Activated CD8-positive, alpha-beta T cell treated with anti-CD3 and anti-CD28 coated beads for 36 hours (primary cell): ENCODE results near the gene FCN3. TPM values are rescaled to one million over a fixed set of nuclear protein-coding genes. Genes with fewer than 3 reads are reported as not detected.

Experiments used
- ATAC-seq: fragments of 200-7000 bp; cut with Tn5 transposase; one replicate; pipeline ENCODE4 v1.10.0; 2021; ENCODE audit warnings: mild to moderate bottlenecking, moderate library complexity
- CTCF ChIA-PET: fragments of 350-600 bp; sonication (Branson Sonifier 250); formaldehyde crosslinking; loops from one replicate; lab custom pipeline; 2021; ENCODE audit warnings: antibody characterized with exemption; lab: Charles Lee
- POLR2A ChIA-PET: fragments of 350-600 bp; sonication (Branson Sonifier 250); formaldehyde crosslinking; loops from one replicate; lab custom pipeline; 2021; ENCODE audit warnings: antibody characterized with exemption; lab: Charles Lee
- DNase-seq: peaks from one replicate; pipeline ENCODE4 v3.0.0-alpha.2; 2020
- H3K27ac Mint-ChIP-seq: one replicate; pipeline ENCODE4 v1.8.0; 2021; ENCODE audit warnings: mild to moderate bottlenecking, mixed read lengths
- H3K27me3 Mint-ChIP-seq: one replicate; pipeline ENCODE4 v1.8.0; 2021; ENCODE audit warnings: mixed read lengths
- H3K36me3 Mint-ChIP-seq: one replicate; pipeline ENCODE4 v1.8.0; 2021; ENCODE audit warnings: low read depth, mixed read lengths
- H3K4me1 Mint-ChIP-seq: one replicate; pipeline ENCODE4 v1.8.0; 2021; ENCODE audit warnings: low read depth, mixed read lengths
- H3K4me3 Mint-ChIP-seq: one replicate; pipeline ENCODE4 v1.8.0; 2021; ENCODE audit warnings: mild to moderate bottlenecking, moderate library complexity, mixed read lengths
- H3K9me3 Mint-ChIP-seq: one replicate; pipeline ENCODE4 v1.8.0; 2021; ENCODE audit warnings: mixed read lengths
- intact Hi-C: fragments of 100-400 bp; cut with micrococcal nuclease; formaldehyde crosslinking; loops from one replicate; pipeline ENCODE4 v1.10.0; 2022
- total RNA-seq, 2 experiments: library from RNA; stranded (reverse); gene quantifications; one replicate each; pipeline ENCODE4 v1.2.3, GENCODE V29; 2021
- TF ChIP-seq, protein P1 (sequence below): fragments of 200-600 bp; IDR thresholded peaks from one replicate; pipeline ENCODE4 v1.8.0; 2022; ENCODE audit warnings: antibody characterized with exemption, mild to moderate bottlenecking

Gene FCN3
- total RNA-seq, 2 experiments from 2014 or later = not detected

DNA sequence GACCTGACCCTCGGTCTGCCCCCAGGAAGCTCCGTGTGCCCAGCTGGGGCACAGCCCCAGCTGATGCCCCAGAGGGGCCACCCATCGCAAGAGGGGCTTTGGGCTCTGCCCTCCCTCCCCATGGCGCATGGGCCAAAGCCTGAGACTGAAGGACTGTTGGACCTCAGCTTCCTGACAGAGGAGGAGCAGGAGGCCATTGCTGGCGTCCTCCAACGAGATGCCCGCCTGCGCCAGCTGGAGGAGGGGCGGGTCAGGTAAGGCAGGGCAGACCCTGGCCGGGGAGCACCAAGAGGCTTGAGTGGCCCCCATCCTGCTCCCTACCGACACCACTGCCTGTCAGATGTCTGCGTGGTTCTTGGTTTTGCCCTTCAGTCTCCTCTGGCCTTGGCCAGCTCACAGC lies 29.4 kb downstream of the FCN3 start:
- H3K27me3 Mint-ChIP-seq = no peaks in the 10 kb centered on the region
- ChIA-PET CTCF (interaction anchor here (0.7 to 8.1 kb wide), 5 partner anchors 11 to 49 kb away, joined by 3 to 91 read pairs (median 13); no protein-coding TSS in a partner anchor), POLR2A (interaction anchor here (6.1 kb wide), 1 partner anchor 10 kb away, joined by 61 read pairs; no protein-coding TSS in a partner anchor)
- intact Hi-C loops = loop anchor here (10.0 kb wide), 1 partner anchor 50 kb away; the partner anchor contains the start of gene GPR3
- H3K4me1 Mint-ChIP-seq = peaks cover 40% of the 10 kb centered on the region
- ATAC-seq = no peak
- peaks cover 24% of the 10 kb centered on the region for H3K36me3 Mint-ChIP-seq
- DNase-seq = no peak
- TF ChIP-seq, protein P1, sequence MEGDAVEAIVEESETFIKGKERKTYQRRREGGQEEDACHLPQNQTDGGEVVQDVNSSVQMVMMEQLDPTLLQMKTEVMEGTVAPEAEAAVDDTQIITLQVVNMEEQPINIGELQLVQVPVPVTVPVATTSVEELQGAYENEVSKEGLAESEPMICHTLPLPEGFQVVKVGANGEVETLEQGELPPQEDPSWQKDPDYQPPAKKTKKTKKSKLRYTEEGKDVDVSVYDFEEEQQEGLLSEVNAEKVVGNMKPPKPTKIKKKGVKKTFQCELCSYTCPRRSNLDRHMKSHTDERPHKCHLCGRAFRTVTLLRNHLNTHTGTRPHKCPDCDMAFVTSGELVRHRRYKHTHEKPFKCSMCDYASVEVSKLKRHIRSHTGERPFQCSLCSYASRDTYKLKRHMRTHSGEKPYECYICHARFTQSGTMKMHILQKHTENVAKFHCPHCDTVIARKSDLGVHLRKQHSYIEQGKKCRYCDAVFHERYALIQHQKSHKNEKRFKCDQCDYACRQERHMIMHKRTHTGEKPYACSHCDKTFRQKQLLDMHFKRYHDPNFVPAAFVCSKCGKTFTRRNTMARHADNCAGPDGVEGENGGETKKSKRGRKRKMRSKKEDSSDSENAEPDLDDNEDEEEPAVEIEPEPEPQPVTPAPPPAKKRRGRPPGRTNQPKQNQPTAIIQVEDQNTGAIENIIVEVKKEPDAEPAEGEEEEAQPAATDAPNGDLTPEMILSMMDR = no peak
- H3K9me3 Mint-ChIP-seq = no peaks in the 10 kb centered on the region
- no peak overlapping the region for H3K4me3 Mint-ChIP-seq
- H3K27ac Mint-ChIP-seq = no peak overlapping the region

DNA sequence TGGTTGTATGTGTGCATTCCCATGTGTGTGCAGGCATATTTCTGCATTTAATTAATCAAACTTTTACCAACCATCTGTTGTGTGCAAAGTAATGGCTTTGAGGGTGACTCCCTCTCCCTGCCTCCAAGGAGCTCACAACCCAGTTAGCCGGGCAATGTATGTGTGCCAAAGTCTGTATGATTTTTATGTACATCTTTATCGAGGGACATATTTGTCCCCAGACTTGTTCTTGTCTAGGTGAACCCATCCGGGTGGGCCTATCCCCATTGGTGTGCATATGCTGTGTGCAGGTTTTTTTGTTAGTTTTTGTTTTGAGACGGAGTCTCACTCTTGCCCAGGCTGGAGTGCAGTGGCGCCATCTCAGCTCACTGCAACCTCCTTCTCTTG lies 31.0 kb downstream of the FCN3 start:
- DNase-seq (no peak), ATAC-seq (no peak)
- no peaks in the 10 kb centered on the region for H3K9me3 Mint-ChIP-seq
- H3K27ac Mint-ChIP-seq = peak overlapping the region; percentile 89
- intact Hi-C loops = loop anchor here (10.0 kb wide), 1 partner anchor 51 kb away; the partner anchor contains the start of gene GPR3
- H3K36me3 Mint-ChIP-seq = peaks cover 24% of the 10 kb centered on the region
- ChIA-PET CTCF (interaction anchor here (0.6 to 8.1 kb wide), 4 partner anchors 10 to 43 kb away, joined by 3 to 91 read pairs (median 18); no protein-coding TSS in a partner anchor), POLR2A (interaction anchor here (0.6 to 6.1 kb wide), 6 partner anchors 11 to 177 kb away, joined by 3 to 61 read pairs (median 8); no protein-coding TSS in a partner anchor)
- H3K4me3 Mint-ChIP-seq = peak overlapping the region; percentile 84
- peaks cover 45% of the 10 kb centered on the region for H3K4me1 Mint-ChIP-seq
- TF ChIP-seq, protein P1 = no peak
- no peaks in the 10 kb centered on the region for H3K27me3 Mint-ChIP-seq

DNA sequence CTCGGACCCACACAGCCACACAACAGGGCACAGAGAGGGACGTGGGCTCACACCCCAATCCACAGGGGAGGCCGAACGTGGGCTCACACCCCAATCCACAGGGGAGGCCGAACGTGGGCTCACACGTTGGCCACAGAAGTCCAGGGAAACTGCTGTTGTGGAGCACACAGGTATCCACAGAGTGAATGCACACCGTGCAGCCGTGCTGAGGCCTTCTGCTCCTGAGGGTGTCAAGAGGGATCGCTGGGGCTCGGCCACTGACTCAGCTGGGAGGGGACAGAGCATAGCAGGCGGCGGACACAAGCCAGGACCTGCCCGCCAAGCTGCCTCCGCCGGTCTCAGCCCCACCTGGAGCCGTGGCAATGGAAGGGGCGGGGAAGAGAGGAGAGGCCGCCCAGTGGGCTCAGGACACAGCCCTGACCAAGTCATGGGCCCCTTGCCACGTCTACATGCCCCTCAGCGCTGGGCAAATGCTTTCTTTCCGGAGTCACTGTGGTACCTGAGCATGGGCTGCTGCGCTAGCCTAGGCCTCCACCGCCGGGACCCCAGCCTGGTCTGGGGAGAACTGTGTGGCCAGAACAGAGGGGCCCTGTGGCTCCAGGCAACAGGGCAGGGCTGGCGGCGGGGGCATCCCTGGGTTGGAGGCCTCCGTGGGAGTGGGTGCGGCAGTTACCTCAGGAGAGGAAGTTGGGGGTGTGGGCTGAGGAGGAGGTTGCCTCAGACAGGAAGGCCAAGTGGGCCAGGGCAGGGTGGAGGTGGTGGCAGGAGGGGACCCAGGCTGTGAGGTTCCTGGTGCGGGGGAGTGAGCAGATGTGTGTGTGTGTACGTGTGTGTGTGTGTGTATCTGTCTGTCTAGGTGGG lies 31.6 kb downstream of the FCN3 start:
- Mint-ChIP-seq H3K4me3 (peak overlapping the region; percentile 84), H3K36me3 (peaks cover 24% of the 10 kb centered on the region), H3K27ac (peak overlapping the region; percentile 89), H3K27me3 (no peaks in the 10 kb centered on the region), H3K4me1 (peaks cover 44% of the 10 kb centered on the region), H3K9me3 (no peaks in the 10 kb centered on the region)
- ATAC-seq (peak; percentile 48), DNase-seq (peak; percentile 79)
- intact Hi-C loops = loop anchor here (10.0 kb wide), 1 partner anchor 52 kb away; the partner anchor contains the start of gene GPR3
- ChIA-PET POLR2A (interaction anchor here (0.7 to 6.1 kb wide), 9 partner anchors 10 to 178 kb away, joined by 3 to 61 read pairs (median 5); no protein-coding TSS in a partner anchor), CTCF (interaction anchor here (0.6 to 8.1 kb wide), 14 partner anchors 9 to 61 kb away, joined by 3 to 91 read pairs (median 6); partner anchors contain the start of gene MAP3K6)
- TF ChIP-seq, protein P1 = no peak

DNA sequence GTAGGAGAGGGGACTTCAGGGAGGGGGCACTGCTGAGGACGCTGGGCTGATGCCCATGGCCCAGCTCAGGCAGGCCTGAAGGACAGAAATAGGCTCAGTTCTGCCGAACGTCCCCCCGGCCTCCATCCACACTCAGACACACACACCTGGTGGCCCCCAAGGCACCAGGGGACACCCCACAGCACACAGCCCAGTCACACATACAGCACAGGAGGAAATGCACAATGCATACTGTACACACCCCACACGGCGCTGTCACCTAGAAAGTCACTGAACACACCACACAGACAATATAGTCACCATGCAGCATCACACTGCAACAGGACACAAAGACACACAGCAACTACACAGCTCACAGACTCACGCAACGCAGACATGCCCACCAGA lies 32.2 kb downstream of the FCN3 start:
- peak overlapping the region; percentile 89 for H3K27ac Mint-ChIP-seq
- peaks cover 42% of the 10 kb centered on the region for H3K4me1 Mint-ChIP-seq
- POLR2A ChIA-PET = interaction anchor here (0.9 to 6.1 kb wide), 12 partner anchors 9 to 320 kb away, joined by 3 to 61 read pairs (median 5); no protein-coding TSS in a partner anchor

More for the DNA sequence above, 32.2 kb downstream of the FCN3 start:
- intact Hi-C loops = loop anchor here (10.0 kb wide), 1 partner anchor 52 kb away; the partner anchor contains the start of gene GPR3
- CTCF ChIA-PET = interaction anchor here (0.9 to 8.1 kb wide), 14 partner anchors 10 to 264 kb away, joined by 3 to 91 read pairs (median 5); partner anchors contain the start of gene MAP3K6
- Mint-ChIP-seq H3K36me3 (peaks cover 21% of the 10 kb centered on the region), H3K9me3 (no peaks in the 10 kb centered on the region), H3K27me3 (no peaks in the 10 kb centered on the region), H3K4me3 (peak overlapping the region; percentile 84)
- ATAC-seq (peak; percentile 64), DNase-seq (peak; percentile 74)
- TF ChIP-seq, protein P1 = no peak
